Smooth muscle cell (in vitro differentiated cells): ENCODE measurements around the gene NGF. TPM values are rescaled to one million over a fixed set of nuclear protein-coding genes. Genes with fewer than 3 reads are reported as not detected.

Experiments
- DNase-seq: peaks from one replicate; lab custom pipeline; 2025; ENCODE audit not compliant: unreplicated experiment; lab: John Stamatoyannopoulos, UW
- H2AFZ ChIP-seq: fragments of 200-600 bp; sonication (generic); 2 replicates; pipeline ENCODE4 v1.6.0; 2016; ENCODE audit warnings: antibody characterized with exemption, low read depth, mild to moderate bottlenecking
- H3F3A ChIP-seq: fragments of 200-600 bp; sonication (generic); 2 replicates; pipeline ENCODE4 v1.6.0; 2017; ENCODE audit warnings: antibody characterized with exemption, low read depth
- H3K27ac ChIP-seq: fragments of 200-600 bp; sonication (generic); 2 replicates; pipeline ENCODE4 v1.5.1; 2016; ENCODE audit warnings: low read depth, mild to moderate bottlenecking
- H3K27me3 ChIP-seq: fragments of 200-600 bp; sonication (generic); 2 replicates; pipeline ENCODE4 v1.6.1; 2016; ENCODE audit warnings: low read depth, mild to moderate bottlenecking
- H3K36me3 ChIP-seq: fragments of 200-600 bp; sonication (generic); 2 replicates; pipeline ENCODE4 v1.5.1; 2016; ENCODE audit warnings: low read depth
- H3K4me1 ChIP-seq: fragments of 200-600 bp; sonication (generic); 2 replicates; pipeline ENCODE4 v1.5.1; 2016; ENCODE audit warnings: low read depth
- H3K4me2 ChIP-seq: fragments of 200-600 bp; sonication (generic); 2 replicates; pipeline ENCODE4 v1.6.0; 2016; ENCODE audit warnings: mild to moderate bottlenecking
- H3K4me3 ChIP-seq: fragments of 200-600 bp; sonication (generic); 2 replicates; pipeline ENCODE4 v1.5.1; 2016; ENCODE audit warnings: mild to moderate bottlenecking
- H3K79me2 ChIP-seq: fragments of 200-600 bp; sonication (generic); 2 replicates; pipeline ENCODE4 v1.6.0; 2016; ENCODE audit warnings: low read depth, mild to moderate bottlenecking
- H3K9ac ChIP-seq: fragments of 200-600 bp; sonication (generic); 2 replicates; pipeline ENCODE4 v1.6.0; 2016; ENCODE audit warnings: low read depth
- H3K9me3 ChIP-seq: fragments of 200-600 bp; sonication (generic); replicated peaks from 2 replicates; pipeline ENCODE4 v1.5.1; 2016; ENCODE audit warnings: low read depth
- H4K20me1 ChIP-seq: fragments of 200-600 bp; sonication (generic); 2 replicates; pipeline ENCODE4 v1.6.0; 2016; ENCODE audit warnings: low read depth
- WGBS: methylation state at CpG from one replicate; pipeline ENCODE4 v1.1.7; 2016; ENCODE audit warnings: low lambda C conversion rate; 5-methylcytosine and 5-hydroxymethylcytosine counted together
- polyA plus RNA-seq: library from polyadenylated mRNA; unstranded; fragments of >200 nt; fragmentation: Nextera tagmentation; extraction: Ambion mirVana; gene quantifications from 2 replicates; pipeline ENCODE4 v1.2.1, GENCODE V29; 2016
- total RNA-seq: library from RNA; depleted of rRNA; stranded (reverse); fragments of >200 nt; gene quantifications from 2 replicates; pipeline ENCODE4 v1.2.3, GENCODE V29; 2014
- TF ChIP-seq, protein P1 (sequence below): fragments of 200-600 bp; sonication (generic); IDR thresholded peaks from 2 replicates; pipeline ENCODE4 v1.5.1; 2017; ENCODE audit warnings: borderline replicate concordance, mild to moderate bottlenecking, antibody characterized with exemption; ENCODE audit not compliant: insufficient read depth, poor library complexity, severe bottlenecking

Gene NGF
- total and polyA plus RNA-seq, 2 experiments from 2014 or later = 0.18 to 1.8 TPM

DNA sequence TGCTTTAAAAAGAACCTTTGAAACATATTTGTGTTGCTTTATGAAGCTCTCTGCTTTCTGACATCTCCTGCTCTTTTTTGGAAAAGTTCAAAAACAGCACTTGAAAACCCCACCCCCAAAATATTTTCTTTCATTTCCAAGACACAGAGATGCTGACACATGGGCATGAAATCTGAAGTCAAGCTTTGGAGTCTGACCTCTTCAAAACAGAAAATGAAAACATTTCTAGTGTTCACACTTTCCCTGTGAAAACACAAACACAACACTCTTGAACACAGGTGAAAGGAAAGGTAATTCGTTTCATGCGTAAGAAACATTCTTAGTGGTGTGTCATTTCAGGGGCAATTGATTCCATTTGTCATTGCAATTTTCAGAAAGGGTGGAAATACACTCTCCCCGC, 10.8 kb downstream of the NGF start:
- H3K79me2 ChIP-seq = no peaks in the 10 kb centered on the region
- H3K9me3 ChIP-seq = no peaks in the 10 kb centered on the region
- no peaks in the 10 kb centered on the region for H3K36me3 ChIP-seq
- H3K4me1 ChIP-seq = peaks cover 11% of the 10 kb centered on the region
- TF ChIP-seq, protein P1, sequence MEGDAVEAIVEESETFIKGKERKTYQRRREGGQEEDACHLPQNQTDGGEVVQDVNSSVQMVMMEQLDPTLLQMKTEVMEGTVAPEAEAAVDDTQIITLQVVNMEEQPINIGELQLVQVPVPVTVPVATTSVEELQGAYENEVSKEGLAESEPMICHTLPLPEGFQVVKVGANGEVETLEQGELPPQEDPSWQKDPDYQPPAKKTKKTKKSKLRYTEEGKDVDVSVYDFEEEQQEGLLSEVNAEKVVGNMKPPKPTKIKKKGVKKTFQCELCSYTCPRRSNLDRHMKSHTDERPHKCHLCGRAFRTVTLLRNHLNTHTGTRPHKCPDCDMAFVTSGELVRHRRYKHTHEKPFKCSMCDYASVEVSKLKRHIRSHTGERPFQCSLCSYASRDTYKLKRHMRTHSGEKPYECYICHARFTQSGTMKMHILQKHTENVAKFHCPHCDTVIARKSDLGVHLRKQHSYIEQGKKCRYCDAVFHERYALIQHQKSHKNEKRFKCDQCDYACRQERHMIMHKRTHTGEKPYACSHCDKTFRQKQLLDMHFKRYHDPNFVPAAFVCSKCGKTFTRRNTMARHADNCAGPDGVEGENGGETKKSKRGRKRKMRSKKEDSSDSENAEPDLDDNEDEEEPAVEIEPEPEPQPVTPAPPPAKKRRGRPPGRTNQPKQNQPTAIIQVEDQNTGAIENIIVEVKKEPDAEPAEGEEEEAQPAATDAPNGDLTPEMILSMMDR = no peak
- H3K4me2 ChIP-seq = no peak overlapping the region
- H3K27me3 ChIP-seq = no peaks in the 10 kb centered on the region
- DNase-seq = no peak
- no peaks in the 10 kb centered on the region for H4K20me1 ChIP-seq
- no peak overlapping the region for H3K4me3 ChIP-seq
- no peak overlapping the region for H3K27ac ChIP-seq
- H3K9ac ChIP-seq = no peak overlapping the region
- WGBS = 96% methylated on average over 3 of the region's 3 CpGs
- H3F3A ChIP-seq = peaks cover 4% of the 10 kb centered on the region
- no peak overlapping the region for H2AFZ ChIP-seq

DNA sequence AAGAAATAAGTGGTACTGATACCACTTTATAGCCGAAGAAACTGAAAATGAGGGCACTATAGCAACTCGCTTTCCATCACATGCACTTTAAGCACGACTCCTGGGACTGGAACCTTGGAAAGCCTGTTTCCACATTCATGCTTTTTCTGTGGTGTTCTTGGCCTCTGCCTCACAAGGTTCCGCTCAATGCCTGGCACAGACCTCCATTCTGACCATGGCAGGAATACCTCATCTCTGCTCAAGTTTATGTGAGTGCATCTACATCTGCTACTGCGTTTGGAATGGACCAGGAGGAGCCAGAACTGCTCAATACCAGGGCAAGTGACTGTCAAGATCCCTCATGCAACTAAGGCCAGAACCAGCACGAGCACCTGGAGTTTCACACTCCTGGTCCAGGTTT, 11.6 kb downstream of the NGF start:
- Histone ChIP-seq H3K4me3 (no peak overlapping the region), H3K79me2 (no peaks in the 10 kb centered on the region), H3K27ac (no peak overlapping the region), H3K27me3 (no peaks in the 10 kb centered on the region), H3K9me3 (no peaks in the 10 kb centered on the region), H4K20me1 (no peaks in the 10 kb centered on the region), H3K9ac (no peak overlapping the region), H3K36me3 (no peaks in the 10 kb centered on the region), H3F3A (no peaks in the 10 kb centered on the region), H3K4me2 (no peak overlapping the region), H2AFZ (no peak overlapping the region), H3K4me1 (peaks cover 3% of the 10 kb centered on the region)
- 94% methylated on average over 6 of the region's 6 CpGs for WGBS
- DNase-seq = no peak
- TF ChIP-seq, protein P1 = no peak

DNA sequence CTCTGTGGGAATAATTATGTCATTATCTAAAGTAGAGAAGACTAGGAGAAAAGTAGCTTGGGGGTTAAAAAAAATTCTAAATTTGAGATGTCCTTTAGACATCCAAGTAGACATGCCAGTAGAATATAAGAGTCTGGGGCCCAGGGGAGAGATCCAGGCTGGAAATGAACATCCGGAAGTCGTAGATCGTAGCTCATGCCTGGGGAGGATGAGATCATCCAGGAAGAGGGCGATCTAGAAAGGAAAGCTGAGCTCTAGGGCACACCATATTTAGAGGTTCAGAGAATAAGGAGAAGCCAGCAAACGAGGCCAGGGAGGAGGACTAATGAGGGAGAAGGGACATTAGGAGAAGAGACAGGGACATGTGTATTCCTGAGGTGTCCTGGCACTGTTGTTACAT, 12.2 kb downstream of the NGF start:
- H3K79me2 ChIP-seq = no peaks in the 10 kb centered on the region
- no peak overlapping the region for H3K27ac ChIP-seq
- H3K4me2 ChIP-seq = no peak overlapping the region

More for the DNA sequence above, 12.2 kb downstream of the NGF start:
- Histone ChIP-seq H4K20me1 (no peaks in the 10 kb centered on the region), H3K9ac (no peak overlapping the region), H3K4me3 (no peak overlapping the region), H3K27me3 (no peaks in the 10 kb centered on the region), H2AFZ (peak overlapping the region; percentile 14), H3K36me3 (no peaks in the 10 kb centered on the region), H3K4me1 (peaks cover 2% of the 10 kb centered on the region), H3F3A (no peaks in the 10 kb centered on the region), H3K9me3 (no peaks in the 10 kb centered on the region)
- no peak for DNase-seq
- WGBS = 57% methylated on average over 5 of the region's 5 CpGs
- TF ChIP-seq, protein P1 = no peak
